Activated B cell treated with CpG ODN at 0.5 μM for 24 hours (primary cell): ENCODE measurements around the gene NCBP2L. TPM values are rescaled to one million over a fixed set of nuclear protein-coding genes. Genes with fewer than 3 reads are reported as not detected.

Source experiments
- ATAC-seq: fragments of 200-7000 bp; cut with Tn5 transposase; one replicate; pipeline ENCODE4 v1.10.0; 2021; ENCODE audit warnings: low read depth, mild to moderate bottlenecking, moderate library complexity
- CTCF ChIA-PET: fragments of 350-600 bp; sonication (Branson Sonifier 250); formaldehyde crosslinking; loops from one replicate; lab custom pipeline; 2021; ENCODE audit warnings: antibody characterized with exemption; lab: Charles Lee
- POLR2A ChIA-PET: fragments of 350-600 bp; sonication (Branson Sonifier 250); formaldehyde crosslinking; loops from one replicate; lab custom pipeline; 2021; ENCODE audit warnings: antibody characterized with exemption; lab: Charles Lee
- DNase-seq: peaks from one replicate; pipeline ENCODE4 v3.0.0; 2022
- H3K27ac Mint-ChIP-seq: one replicate; pipeline ENCODE4 v1.8.0; 2020; ENCODE audit warnings: mixed read lengths
- H3K27me3 Mint-ChIP-seq: one replicate; pipeline ENCODE4 v1.8.0; 2021; ENCODE audit warnings: mixed read lengths
- H3K36me3 Mint-ChIP-seq: one replicate; pipeline ENCODE4 v1.8.0; 2021; ENCODE audit warnings: low read depth, mixed read lengths
- H3K4me1 Mint-ChIP-seq: one replicate; pipeline ENCODE4 v1.8.0; 2021; ENCODE audit warnings: mixed read lengths
- H3K4me3 Mint-ChIP-seq: one replicate; pipeline ENCODE4 v1.8.0; 2020; ENCODE audit warnings: mild to moderate bottlenecking, mixed read lengths
- H3K9me3 Mint-ChIP-seq: one replicate; pipeline ENCODE4 v1.8.0; 2020; ENCODE audit warnings: mixed read lengths
- intact Hi-C: fragments of 100-400 bp; cut with micrococcal nuclease; formaldehyde crosslinking; loops from one replicate; pipeline ENCODE4 v1.15.1; 2024
- total RNA-seq: library from RNA; stranded (reverse); gene quantifications from 2 replicates; pipeline ENCODE4 v1.2.3, GENCODE V29; 2022
- TF ChIP-seq, protein P1 (sequence below): fragments of 200-600 bp; IDR thresholded peaks from one replicate; pipeline ENCODE4 v1.8.0; 2022; ENCODE audit warnings: antibody characterized with exemption, mild to moderate bottlenecking

NCBP2L gene
- total RNA-seq, 1 donor from 2014 or later = not detected

DNA sequence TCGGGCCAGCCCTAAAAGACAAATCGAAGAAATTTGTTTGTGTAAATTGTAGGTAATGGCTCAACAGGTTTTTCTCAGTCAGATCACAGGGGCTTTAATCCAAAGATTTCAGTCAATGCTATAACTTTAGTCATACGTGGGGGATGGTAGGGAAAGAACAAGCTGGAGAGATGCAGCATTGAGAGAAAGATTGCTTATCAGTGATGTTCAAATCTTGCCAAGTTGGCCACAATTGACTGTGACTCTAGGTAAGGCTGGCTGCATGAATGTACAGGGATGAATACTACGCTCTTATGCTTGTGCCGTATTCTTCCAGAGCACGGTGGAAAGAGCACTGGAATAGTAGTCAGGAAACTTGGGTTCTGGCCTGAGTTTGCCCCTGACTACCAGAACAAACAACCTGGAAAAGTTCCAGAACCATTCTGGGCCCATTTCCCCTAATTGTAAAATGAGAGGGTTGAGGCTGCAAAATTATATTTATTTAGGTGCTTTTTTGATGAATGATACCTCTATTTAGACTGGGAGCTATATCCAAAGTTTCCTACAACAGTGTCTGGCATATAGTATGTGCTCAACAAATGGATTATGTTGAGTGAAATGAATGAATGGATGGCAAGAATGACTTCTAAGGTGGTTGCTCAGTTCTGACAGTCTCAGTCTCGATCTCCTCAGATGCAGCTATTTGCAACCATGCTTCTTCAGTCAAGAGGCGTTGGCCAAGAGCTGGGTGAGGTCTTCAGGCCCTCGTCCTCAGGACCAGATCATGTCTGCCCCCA, 46.4 kb upstream of the NCBP2L start:
- intact Hi-C loops = no loop called here
- peak overlapping the region; percentile 30 for H3K27ac Mint-ChIP-seq
- no peak overlapping the region for H3K4me3 Mint-ChIP-seq
- ChIA-PET CTCF (no interaction called here), POLR2A (interaction anchor here (0.6 kb wide), 1 partner anchor 11 kb away, joined by 8 read pairs; no protein-coding TSS in a partner anchor)
- H3K36me3 Mint-ChIP-seq = no peaks in the 10 kb centered on the region
- H3K27me3 Mint-ChIP-seq = no peaks in the 10 kb centered on the region
- TF ChIP-seq, protein P1, sequence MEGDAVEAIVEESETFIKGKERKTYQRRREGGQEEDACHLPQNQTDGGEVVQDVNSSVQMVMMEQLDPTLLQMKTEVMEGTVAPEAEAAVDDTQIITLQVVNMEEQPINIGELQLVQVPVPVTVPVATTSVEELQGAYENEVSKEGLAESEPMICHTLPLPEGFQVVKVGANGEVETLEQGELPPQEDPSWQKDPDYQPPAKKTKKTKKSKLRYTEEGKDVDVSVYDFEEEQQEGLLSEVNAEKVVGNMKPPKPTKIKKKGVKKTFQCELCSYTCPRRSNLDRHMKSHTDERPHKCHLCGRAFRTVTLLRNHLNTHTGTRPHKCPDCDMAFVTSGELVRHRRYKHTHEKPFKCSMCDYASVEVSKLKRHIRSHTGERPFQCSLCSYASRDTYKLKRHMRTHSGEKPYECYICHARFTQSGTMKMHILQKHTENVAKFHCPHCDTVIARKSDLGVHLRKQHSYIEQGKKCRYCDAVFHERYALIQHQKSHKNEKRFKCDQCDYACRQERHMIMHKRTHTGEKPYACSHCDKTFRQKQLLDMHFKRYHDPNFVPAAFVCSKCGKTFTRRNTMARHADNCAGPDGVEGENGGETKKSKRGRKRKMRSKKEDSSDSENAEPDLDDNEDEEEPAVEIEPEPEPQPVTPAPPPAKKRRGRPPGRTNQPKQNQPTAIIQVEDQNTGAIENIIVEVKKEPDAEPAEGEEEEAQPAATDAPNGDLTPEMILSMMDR = no peak
- peaks cover 6% of the 10 kb centered on the region for H3K4me1 Mint-ChIP-seq
- no peaks in the 10 kb centered on the region for H3K9me3 Mint-ChIP-seq
- ATAC-seq (no peak), DNase-seq (no peak)

DNA sequence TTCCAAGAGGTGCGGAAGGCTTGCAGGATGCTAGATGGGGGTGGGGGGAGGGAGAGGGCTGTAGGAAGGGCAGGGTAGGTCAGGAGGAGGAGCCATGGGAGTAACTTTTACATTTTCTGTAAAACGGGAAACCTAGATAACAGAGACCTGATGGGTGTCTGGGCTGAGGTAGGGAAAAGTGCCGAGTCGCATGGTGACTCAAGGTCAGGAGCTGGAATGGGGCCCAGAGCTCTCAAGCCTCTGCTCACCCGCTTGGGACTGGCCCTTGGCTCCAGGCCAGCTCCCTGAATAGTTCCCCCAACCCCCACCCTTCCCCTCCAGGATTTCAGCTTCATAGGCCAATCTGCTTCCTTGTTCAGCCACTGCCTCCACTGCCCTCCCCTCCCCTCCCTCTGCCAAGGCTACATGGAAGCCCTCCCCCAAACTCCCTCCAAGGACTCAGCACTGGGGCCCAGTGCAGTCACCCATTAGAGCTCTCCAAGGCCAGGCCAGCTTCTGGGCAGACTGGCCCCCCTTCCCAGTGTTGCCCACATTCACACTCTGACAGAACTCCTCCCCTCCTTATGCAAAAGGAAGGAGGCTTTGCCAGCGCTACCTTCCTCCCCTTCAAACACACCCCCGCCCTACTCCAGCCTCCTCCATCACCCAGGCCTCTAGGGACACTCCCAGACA, 45.6 kb upstream of the NCBP2L start:
- intact Hi-C loops = no loop called here
- Mint-ChIP-seq H3K4me1 (peaks cover 6% of the 10 kb centered on the region), H3K9me3 (no peaks in the 10 kb centered on the region), H3K27me3 (no peaks in the 10 kb centered on the region), H3K4me3 (no peak overlapping the region), H3K27ac (no peak overlapping the region), H3K36me3 (no peaks in the 10 kb centered on the region)
- ChIA-PET POLR2A (interaction anchor here (0.6 kb wide), 1 partner anchor 12 kb away, joined by 8 read pairs; no protein-coding TSS in a partner anchor), CTCF (no interaction called here)
- TF ChIP-seq, protein P1 = no peak
- ATAC-seq (no peak), DNase-seq (no peak)

DNA sequence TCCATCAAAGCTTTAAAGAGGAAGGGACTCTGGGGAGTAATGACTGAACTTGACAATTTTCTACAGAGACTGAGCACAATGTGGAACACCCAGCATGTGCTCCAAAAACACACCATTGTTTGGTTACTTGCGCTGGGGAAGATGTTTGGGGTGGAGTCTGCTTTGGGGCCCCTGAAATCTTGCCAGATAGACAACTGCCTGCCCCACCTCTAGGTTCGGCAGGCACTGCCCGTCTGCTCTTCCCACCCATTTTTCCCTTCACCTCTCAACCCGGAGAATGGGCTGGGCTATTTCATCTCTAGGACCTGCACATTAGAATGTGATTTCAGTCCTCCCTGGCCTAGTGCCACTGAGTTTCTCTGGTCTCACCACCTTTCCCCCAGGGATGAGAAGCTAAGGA, 43.8 kb upstream of the NCBP2L start:
- H3K27ac Mint-ChIP-seq = no peak overlapping the region
- H3K27me3 Mint-ChIP-seq = no peaks in the 10 kb centered on the region
- intact Hi-C loops = no loop called here
- ChIA-PET CTCF (no interaction called here), POLR2A (no interaction called here)
- peaks cover 6% of the 10 kb centered on the region for H3K4me1 Mint-ChIP-seq
- TF ChIP-seq, protein P1 = no peak
- DNase-seq (no peak), ATAC-seq (no peak)
- no peak overlapping the region for H3K4me3 Mint-ChIP-seq
- no peaks in the 10 kb centered on the region for H3K9me3 Mint-ChIP-seq
- H3K36me3 Mint-ChIP-seq = no peaks in the 10 kb centered on the region

DNA sequence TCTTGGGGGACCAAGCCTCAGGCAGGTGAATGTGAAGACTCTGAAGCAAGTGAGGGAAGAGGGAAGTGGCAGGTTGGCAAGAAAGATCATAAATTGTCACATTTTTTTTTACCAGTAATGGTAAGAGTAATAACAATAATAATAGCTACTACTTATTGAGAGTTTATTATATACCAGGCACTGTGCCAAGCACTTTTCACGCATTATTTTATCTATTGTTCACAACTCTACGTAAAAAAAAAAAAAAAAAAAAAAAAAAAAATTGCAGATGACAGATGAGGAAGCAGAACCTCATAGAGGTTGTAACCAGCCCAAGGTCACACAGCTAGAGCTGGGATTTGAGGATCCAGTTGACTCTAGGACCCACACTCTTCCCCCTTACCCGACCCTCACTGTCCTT, 42.9 kb upstream of the NCBP2L start:
- intact Hi-C loops = no loop called here
- ChIA-PET POLR2A (no interaction called here), CTCF (no interaction called here)
- no peak overlapping the region for H3K4me3 Mint-ChIP-seq
- DNase-seq (no peak), ATAC-seq (no peak)
- H3K27me3 Mint-ChIP-seq = no peaks in the 10 kb centered on the region
- H3K36me3 Mint-ChIP-seq = no peaks in the 10 kb centered on the region
- H3K9me3 Mint-ChIP-seq = no peaks in the 10 kb centered on the region
- H3K4me1 Mint-ChIP-seq = peaks cover 6% of the 10 kb centered on the region
- H3K27ac Mint-ChIP-seq = no peak overlapping the region
- TF ChIP-seq, protein P1 = no peak
